ENCODE results near the gene PIK3C2A.

Gene PIK3C2A

DNA sequence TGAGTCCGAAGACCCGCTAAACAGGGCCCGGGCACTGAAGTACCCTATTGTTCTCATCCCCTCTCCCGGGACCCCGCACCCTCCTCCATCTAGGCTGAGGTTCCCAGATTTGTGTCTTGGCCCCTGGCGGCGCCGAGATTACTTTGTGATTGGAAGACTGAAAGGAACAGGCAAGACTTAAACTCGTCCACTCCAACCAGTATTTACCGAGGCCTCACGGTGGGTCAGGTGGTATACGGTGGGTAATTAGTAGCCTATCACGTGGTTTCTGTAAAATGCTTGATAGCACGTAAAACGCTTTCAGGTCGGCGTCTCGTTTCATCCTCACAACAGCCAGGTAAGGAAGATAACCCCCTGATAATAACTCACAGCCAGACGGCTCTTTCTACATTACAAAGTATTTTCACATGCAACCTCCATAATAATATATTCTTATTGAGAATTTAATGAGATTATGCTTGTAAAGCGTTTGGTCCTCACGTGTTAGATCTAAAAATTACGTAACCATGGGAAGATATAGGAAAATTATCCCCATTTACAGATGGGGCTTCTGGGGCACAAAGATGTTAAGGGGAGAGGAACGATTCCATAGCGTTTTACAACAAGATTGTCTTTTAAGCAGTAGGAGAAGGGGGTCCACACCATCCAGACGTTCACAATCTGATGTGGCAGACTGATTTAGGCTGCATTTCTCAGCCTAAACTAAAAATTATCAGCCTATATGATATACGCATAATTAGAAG is 642 bp upstream of the PIK3C2A start:
- DNase-seq (ENCODE audit: low spot score): peak; percentile 76
- TF ChIP-seq, protein P1, sequence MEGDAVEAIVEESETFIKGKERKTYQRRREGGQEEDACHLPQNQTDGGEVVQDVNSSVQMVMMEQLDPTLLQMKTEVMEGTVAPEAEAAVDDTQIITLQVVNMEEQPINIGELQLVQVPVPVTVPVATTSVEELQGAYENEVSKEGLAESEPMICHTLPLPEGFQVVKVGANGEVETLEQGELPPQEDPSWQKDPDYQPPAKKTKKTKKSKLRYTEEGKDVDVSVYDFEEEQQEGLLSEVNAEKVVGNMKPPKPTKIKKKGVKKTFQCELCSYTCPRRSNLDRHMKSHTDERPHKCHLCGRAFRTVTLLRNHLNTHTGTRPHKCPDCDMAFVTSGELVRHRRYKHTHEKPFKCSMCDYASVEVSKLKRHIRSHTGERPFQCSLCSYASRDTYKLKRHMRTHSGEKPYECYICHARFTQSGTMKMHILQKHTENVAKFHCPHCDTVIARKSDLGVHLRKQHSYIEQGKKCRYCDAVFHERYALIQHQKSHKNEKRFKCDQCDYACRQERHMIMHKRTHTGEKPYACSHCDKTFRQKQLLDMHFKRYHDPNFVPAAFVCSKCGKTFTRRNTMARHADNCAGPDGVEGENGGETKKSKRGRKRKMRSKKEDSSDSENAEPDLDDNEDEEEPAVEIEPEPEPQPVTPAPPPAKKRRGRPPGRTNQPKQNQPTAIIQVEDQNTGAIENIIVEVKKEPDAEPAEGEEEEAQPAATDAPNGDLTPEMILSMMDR (IDR thresholded peaks at IDR 0.05; ENCODE audit: extremely low read depth, missing control alignments): no peak

DNA sequence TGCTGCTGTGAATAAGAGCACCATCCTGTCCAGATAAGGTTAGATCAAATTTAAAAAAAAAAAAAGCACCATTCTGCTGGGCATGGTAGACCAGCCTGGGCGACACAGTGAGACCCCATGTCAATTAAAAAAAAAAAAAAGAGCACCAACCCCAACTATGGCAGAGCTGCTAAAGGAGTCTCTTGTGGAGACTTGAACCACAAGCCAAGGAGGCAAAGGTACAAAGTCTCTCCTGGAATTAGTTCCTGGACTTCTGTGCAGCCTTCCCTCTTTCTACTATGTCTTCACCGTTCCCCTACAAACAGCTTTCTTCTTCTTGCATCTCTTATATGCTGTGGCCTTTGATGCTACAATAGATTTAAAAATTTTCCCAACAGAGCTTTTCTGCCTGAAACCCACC is 1.3 kb downstream of the PIK3C2A start:
- TF ChIP-seq, protein P1 (IDR thresholded peaks at IDR 0.05; ENCODE audit: extremely low read depth, missing control alignments): no peak
- DNase-seq (ENCODE audit: low spot score): no peak

DNA sequence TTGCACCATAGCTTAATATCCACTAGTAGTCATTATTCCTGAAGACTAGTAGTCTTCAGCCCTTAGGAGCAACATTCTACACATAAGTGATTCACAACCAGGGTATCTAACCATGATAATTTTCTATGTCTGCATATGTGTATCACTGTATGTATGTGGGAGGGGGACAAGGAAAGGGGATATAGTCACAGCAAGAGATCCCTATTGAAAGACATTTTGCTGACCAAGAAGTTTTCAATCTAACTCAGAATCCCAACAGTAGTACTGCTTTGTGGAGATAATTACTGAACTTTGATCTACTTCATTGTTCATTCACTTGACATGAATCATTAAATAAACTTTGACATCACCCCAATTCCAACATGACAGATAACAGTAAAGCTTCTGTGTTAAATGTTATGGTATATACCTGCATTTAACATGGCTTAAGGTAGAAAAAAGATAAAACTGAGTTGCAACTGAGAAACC is 10.3 kb downstream of the PIK3C2A start:
- DNase-seq (ENCODE audit: low spot score): no peak
- TF ChIP-seq, protein P1 (IDR thresholded peaks at IDR 0.05; ENCODE audit: extremely low read depth, missing control alignments): no peak

DNA sequence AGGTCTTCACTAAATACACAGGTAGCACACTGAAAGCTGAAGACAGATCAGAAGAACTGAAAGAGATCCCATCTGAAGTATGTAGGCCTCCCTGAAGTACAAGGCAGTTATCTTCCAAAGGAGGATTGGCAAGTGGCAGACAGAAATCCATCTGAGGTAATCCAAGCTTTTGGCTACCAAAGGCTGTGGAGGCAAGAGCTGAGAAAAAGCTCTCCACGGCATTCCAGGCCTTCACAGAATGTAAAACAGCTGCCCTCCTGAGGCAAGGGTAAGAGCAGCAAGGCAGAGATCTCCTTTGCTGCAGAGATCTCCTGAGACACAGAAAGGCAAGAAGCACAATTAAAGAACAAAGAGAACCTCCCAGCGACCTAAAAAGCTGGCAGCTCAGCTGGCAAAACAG is 19.1 kb downstream of the PIK3C2A start:
- TF ChIP-seq, protein P1 (IDR thresholded peaks at IDR 0.05; ENCODE audit: extremely low read depth, missing control alignments): no peak
- no peak for DNase-seq (ENCODE audit: low spot score)

DNA sequence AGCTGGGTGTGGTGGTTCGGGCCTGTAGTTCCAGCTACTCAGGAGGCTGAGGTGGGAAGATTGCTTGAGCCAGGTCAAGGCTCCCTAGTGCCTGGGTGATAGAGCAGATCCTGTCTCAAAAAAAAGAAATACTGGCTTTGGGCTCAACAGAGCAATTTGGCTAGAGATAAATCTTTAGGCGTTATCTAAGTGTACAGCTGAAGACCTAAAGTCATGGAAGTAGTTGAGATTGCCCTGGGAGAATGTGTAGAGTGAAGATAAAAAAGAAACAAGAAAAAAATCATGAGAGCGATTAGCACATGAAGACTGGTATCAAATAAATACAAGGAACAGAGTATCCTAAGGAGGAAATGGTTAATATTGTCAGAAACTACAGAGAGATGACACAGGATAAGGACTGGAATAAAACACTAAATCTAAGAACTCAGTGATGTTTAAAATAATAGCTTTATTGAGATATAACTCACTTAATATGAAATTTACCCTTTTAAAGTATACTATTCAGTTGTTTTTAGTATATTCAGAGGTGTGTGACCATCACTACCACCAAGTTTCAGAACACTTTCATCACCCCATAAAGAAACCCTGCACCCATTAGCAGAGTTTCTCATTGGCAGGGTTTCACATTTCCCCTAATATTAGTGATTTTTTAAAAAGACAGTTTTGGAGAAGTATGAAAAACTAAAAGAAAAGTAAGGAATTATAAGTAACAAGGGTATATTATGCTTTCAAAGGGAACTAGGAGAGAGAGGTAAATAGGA is 20.7 kb downstream of the PIK3C2A start:
- DNase-seq (ENCODE audit: low spot score): no peak

DNA sequence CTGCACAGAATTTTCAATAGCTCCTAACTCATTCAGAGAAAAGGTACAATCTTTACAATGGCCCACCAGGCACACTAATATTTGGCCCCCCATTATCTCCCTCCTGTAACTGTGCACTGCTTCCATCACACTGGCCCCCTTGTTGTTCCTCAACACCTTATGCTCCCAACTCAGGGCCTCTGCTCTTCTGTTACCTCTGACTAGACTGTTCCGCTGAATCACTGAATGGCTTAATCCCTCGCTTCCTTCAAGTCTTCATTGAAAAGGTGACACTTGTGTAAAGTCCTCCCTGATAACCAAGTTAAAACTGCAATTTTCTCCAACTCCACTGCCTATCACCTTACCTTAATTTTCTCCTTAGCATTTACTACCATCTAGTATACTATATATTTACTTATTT is 21.8 kb downstream of the PIK3C2A start:
- TF ChIP-seq, protein P1 (IDR thresholded peaks at IDR 0.05; ENCODE audit: extremely low read depth, missing control alignments): no peak
- no peak for DNase-seq (ENCODE audit: low spot score)

More for the DNA sequence above, 20.7 kb downstream of the PIK3C2A start:
- TF ChIP-seq, protein P1 (IDR thresholded peaks at IDR 0.05; ENCODE audit: extremely low read depth, missing control alignments): no peak
